A673 (cell line): ENCODE measurements around the gene PRKCA. TPM values are rescaled to one million over a fixed set of nuclear protein-coding genes. Genes with fewer than 3 reads are reported as not detected.
"Not testable (repeated sequence)": the region's sequence is repeated elsewhere in the genome, so short reads cannot be mapped to it uniquely, and the experiment has no call there.

Experiments
- BruUV-seq: library from RNA; stranded (reverse); fragments of 400-500 nt; replicated peaks from 2 replicates; lab custom pipeline; 2021; lab: Mats Ljungman, UMichigan
- CTCF ChIA-PET: fragments of 300-600 bp; sonication (Branson Sonifier 250); formaldehyde crosslinking; loops from one replicate; lab custom pipeline; 2022; ENCODE audit warnings: antibody characterized with exemption; lab: Charles Lee
- POLR2A ChIA-PET: fragments of 300-600 bp; sonication (Branson Sonifier 250); formaldehyde crosslinking; loops from one replicate; lab custom pipeline; 2022; ENCODE audit warnings: antibody characterized with exemption; ENCODE audit not compliant: low non-redundant PET; lab: Charles Lee
- DNase-seq: peaks from one replicate; pipeline ENCODE4 v3.0.0-alpha.2; 2015; ENCODE audit warnings: low spot score
- H3K27ac ChIP-seq: fragments of 200-600 bp; sonication (generic); 2 replicates; pipeline ENCODE4 v1.5.1; 2016; ENCODE audit warnings: mixed run types, low read depth, mild to moderate bottlenecking, mixed read lengths, antibody characterized with exemption, low read length; ENCODE audit not compliant: poor library complexity, severe bottlenecking
- H3K27me3 ChIP-seq: fragments of 200-600 bp; sonication (generic); replicated peaks from 2 replicates; pipeline ENCODE4 v1.6.1; 2017; ENCODE audit warnings: mixed run types, low read depth, mild to moderate bottlenecking, mixed read lengths, antibody characterized with exemption, low read length; ENCODE audit not compliant: insufficient read depth, poor library complexity
- H3K36me3 ChIP-seq: fragments of 200-600 bp; sonication (generic); 2 replicates; pipeline ENCODE4 v1.6.1; 2016; ENCODE audit warnings: mixed run types, mild to moderate bottlenecking, mixed read lengths, antibody characterized with exemption, low read length; ENCODE audit not compliant: insufficient read depth, poor library complexity, severe bottlenecking
- H3K4me1 ChIP-seq: fragments of 200-600 bp; sonication (generic); 2 replicates; pipeline ENCODE4 v1.6.1; 2017; ENCODE audit warnings: mixed run types, mild to moderate bottlenecking, mixed read lengths, antibody characterized with exemption, low read length; ENCODE audit not compliant: insufficient read depth, poor library complexity, severe bottlenecking
- H3K4me3 ChIP-seq: fragments of 200-600 bp; sonication (generic); 2 replicates; pipeline ENCODE4 v1.5.1; 2016; ENCODE audit warnings: low read depth, mixed run types, mild to moderate bottlenecking, mixed read lengths, low read length; ENCODE audit not compliant: poor library complexity, severe bottlenecking
- H3K9me3 ChIP-seq: fragments of 200-600 bp; sonication (generic); 2 replicates; pipeline ENCODE4 v1.6.1; 2016; ENCODE audit warnings: mixed run types, low read depth, mild to moderate bottlenecking, mixed read lengths, antibody characterized with exemption, low read length; ENCODE audit not compliant: poor library complexity, severe bottlenecking
- CTCF ChIP-seq: fragments of 300-800, 200-600 bp; sonication (generic); conservative IDR thresholded peaks from 2 replicates; pipeline ENCODE4 v1.5.1; 2017; ENCODE audit warnings: low read depth, mild to moderate bottlenecking, antibody characterized with exemption, low read length, moderate library complexity, mixed read lengths
- EZH2 ChIP-seq: fragments of 200-600 bp; sonication (generic); IDR thresholded peaks from 2 replicates; pipeline ENCODE4 v1.6.1; 2017; ENCODE audit warnings: borderline replicate concordance, low read depth, mild to moderate bottlenecking, mixed read lengths, antibody characterized with exemption, low read length; ENCODE audit not compliant: poor library complexity, severe bottlenecking
- intact Hi-C: fragments of 100-400 bp; cut with micrococcal nuclease; formaldehyde crosslinking; loops from one replicate; pipeline ENCODE4 v1.10.0; 2022; ENCODE audit not compliant: unreplicated experiment
- total RNA-seq: library from RNA; stranded (reverse); gene quantifications from 2 replicates; pipeline ENCODE4 v1.2.3, GENCODE V29; 2021

The PRKCA gene
- total RNA-seq, 1 experiment from 2014 or later, result 16.3 TPM

GRCh38 chr17:66711401-66711800 is 409.0 kb downstream of the PRKCA start:
- intact Hi-C loops, result no loop called here
- Histone ChIP-seq H3K4me3 (no peak overlapping the region), H3K36me3 (no peaks in the 10 kb centered on the region), H3K9me3 (no peaks in the 10 kb centered on the region), H3K27ac (no peak overlapping the region), H3K4me1 (peaks cover 7% of the 10 kb centered on the region), H3K27me3 (no peaks in the 10 kb centered on the region)
- ChIA-PET CTCF (no interaction called here), POLR2A (no interaction called here)
- BruUV-seq, result no TSS peak
- TF ChIP-seq EZH2, result no peak
- no peak for TF ChIP-seq CTCF
- DNase-seq, result no peak

- POLR2A ChIA-PET, result no interaction called here
Observed at GRCh38 chr17:66711881-66712321, 409.5 kb downstream of the PRKCA start.

GRCh38 chr17:66712453-66712852 is 410.0 kb downstream of the PRKCA start:
- intact Hi-C loops, result no loop called here
- no peaks in the 10 kb centered on the region for H3K36me3 ChIP-seq
- H3K9me3 ChIP-seq, result no peaks in the 10 kb centered on the region
- no peaks in the 10 kb centered on the region for H3K27me3 ChIP-seq
- no peak for DNase-seq
- POLR2A ChIA-PET, result no interaction called here
- no TSS peak for BruUV-seq
- no peak overlapping the region for H3K4me3 ChIP-seq
- H3K27ac ChIP-seq, result no peak overlapping the region
- H3K4me1 ChIP-seq, result peaks cover 13% of the 10 kb centered on the region
- CTCF ChIA-PET, result no interaction called here
- no peak for TF ChIP-seq CTCF
- no peak for TF ChIP-seq EZH2

More at GRCh38 chr17:66711881-66712321, 409.5 kb downstream of the PRKCA start:
- H3K9me3 ChIP-seq, result no peaks in the 10 kb centered on the region
- TF ChIP-seq CTCF, result no peak
- TF ChIP-seq EZH2, result no peak
- BruUV-seq, result no TSS peak
- no peak overlapping the region for H3K4me3 ChIP-seq
- intact Hi-C loops, result no loop called here
- DNase-seq, result no peak
- H3K4me1 ChIP-seq, result peaks cover 12% of the 10 kb centered on the region
- H3K27me3 ChIP-seq, result no peaks in the 10 kb centered on the region
- H3K27ac ChIP-seq, result no peak overlapping the region
- H3K36me3 ChIP-seq, result no peaks in the 10 kb centered on the region
- CTCF ChIA-PET, result no interaction called here

GRCh38 chr17:66713021-66713532 is 410.7 kb downstream of the PRKCA start:
- POLR2A ChIA-PET, DNase-seq, H3K36me3 ChIP-seq, H3K27me3 ChIP-seq, BruUV-seq, intact Hi-C loops, H3K27ac ChIP-seq, CTCF ChIA-PET, H3K4me3 ChIP-seq, H3K9me3 ChIP-seq: not testable (repeated sequence)
- H3K4me1 ChIP-seq, result peaks cover 13% of the 10 kb centered on the region
